ENCODE results near the gene TMBIM6. TPM values are rescaled to one million over a fixed set of nuclear protein-coding genes. Genes with fewer than 3 reads are reported as not detected.

TMBIM6 gene
- total RNA-seq, 3 donors from 2014 or later: 364 to 620 (median 409) TPM

DNA sequence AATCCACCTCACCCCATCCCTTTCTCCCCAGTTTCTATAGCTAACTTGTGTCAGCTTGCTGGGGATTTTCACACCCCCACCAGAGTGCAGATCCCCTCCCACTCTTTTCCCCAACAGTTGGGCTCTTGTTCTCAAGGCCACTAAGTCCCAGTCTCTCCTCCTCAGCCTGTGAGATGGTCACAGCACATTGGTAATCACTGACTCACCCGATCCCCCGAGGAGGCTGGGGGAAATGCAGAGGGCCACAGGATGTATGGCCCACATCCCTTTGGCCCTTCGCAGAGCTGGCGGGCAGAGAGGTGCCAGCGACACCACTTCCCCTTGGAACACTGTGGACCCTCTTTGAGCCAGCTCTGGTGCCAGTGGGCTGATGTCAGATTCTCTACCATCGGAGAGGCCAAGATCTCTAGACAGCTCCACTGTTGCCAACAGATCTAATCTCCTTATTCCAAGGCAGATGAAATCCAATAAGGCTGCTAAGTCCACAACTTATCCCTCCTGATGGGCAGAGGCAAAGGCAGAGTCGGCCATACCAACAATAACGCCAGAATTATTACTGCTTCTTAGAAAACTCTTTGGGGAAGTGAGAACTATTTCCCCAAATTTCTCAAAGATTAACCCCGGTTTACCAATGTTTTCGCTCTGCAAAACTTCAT, 35.8 kb upstream of the TMBIM6 start:
- peak overlapping the region; percentile 80 to 83 for H3K27ac ChIP-seq
- H3K36me3 ChIP-seq: no peaks in the 10 kb centered on the region
- H3K4me3 ChIP-seq: peak overlapping the region; percentile 73 to 89 (median 84)
- intact Hi-C loops (cut with DNase I; ENCODE audit: low total_unique reads): loop anchor here (5.0 kb wide), 1 partner anchor 63 kb away; no protein-coding TSS in a partner anchor
- TF ChIP-seq CTCF (IDR thresholded peaks at IDR 0.05): no peak
- TF ChIP-seq POLR2AphosphoS5 (IDR thresholded peaks at IDR 0.05): no peak
- no peak for TF ChIP-seq POLR2A (IDR thresholded peaks at IDR 0.05)
- no peaks in the 10 kb centered on the region for H3K4me1 ChIP-seq
- DNase-seq (ENCODE audit: low spot score in 2 of 2): no peak
- H3K9me3 ChIP-seq: no peaks in the 10 kb centered on the region
- no peaks in the 10 kb centered on the region for H3K27me3 ChIP-seq

DNA sequence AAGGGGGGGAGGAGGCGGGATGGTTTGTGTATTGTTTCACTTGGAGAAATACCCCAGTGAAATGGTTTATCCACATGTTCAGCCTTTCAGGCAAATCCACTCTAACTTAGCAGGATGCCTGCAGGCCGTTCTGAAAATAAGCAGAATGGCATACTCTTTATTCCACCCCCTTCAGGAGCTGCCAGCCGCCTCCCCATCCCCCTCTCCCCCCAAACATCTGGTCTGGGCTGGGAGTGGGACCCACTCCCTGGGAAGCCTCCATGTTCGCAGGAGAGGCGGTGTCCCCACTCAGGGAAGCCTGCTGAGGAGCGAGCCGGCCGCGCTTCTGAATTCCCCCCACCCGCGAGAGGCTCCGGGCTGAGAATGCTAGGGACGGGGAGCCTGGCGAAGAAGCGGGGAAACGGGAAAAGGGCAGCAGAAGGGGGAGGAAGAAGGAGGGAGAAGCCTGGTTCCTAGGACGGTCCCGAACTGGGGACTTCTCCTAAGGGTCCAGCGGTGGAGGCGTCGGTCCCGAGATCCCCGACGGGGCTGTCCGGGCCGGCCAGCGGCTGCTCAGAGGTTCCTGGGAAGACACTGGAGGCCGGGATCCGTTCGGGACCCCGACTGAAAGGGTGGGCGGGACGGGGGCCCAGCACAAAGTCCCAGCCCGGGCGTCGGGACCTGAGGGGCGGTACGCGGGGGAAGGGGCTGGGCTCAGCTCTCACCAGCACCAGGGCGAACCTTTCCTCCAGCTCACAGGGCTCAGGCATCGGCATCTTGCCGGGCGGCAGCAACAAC, 34.8 kb upstream of the TMBIM6 start:
- no peak for DNase-seq (ENCODE audit: low spot score in 2 of 2)
- TF ChIP-seq CTCF (IDR thresholded peaks at IDR 0.05): no peak
- TF ChIP-seq POLR2A (IDR thresholded peaks at IDR 0.05): no peak
- TF ChIP-seq POLR2AphosphoS5 (IDR thresholded peaks at IDR 0.05): no peak
- no peaks in the 10 kb centered on the region for H3K36me3 ChIP-seq
- no peaks in the 10 kb centered on the region for H3K27me3 ChIP-seq
- peak overlapping the region; percentile 80 to 83 for H3K27ac ChIP-seq
- intact Hi-C loops (cut with DNase I; ENCODE audit: low total_unique reads): loop anchor here (5.0 kb wide), 1 partner anchor 64 kb away; no protein-coding TSS in a partner anchor
- no peaks in the 10 kb centered on the region for H3K4me1 ChIP-seq
- H3K4me3 ChIP-seq: peak overlapping the region; percentile 73 to 89 (median 84)
- no peaks in the 10 kb centered on the region for H3K9me3 ChIP-seq

DNA sequence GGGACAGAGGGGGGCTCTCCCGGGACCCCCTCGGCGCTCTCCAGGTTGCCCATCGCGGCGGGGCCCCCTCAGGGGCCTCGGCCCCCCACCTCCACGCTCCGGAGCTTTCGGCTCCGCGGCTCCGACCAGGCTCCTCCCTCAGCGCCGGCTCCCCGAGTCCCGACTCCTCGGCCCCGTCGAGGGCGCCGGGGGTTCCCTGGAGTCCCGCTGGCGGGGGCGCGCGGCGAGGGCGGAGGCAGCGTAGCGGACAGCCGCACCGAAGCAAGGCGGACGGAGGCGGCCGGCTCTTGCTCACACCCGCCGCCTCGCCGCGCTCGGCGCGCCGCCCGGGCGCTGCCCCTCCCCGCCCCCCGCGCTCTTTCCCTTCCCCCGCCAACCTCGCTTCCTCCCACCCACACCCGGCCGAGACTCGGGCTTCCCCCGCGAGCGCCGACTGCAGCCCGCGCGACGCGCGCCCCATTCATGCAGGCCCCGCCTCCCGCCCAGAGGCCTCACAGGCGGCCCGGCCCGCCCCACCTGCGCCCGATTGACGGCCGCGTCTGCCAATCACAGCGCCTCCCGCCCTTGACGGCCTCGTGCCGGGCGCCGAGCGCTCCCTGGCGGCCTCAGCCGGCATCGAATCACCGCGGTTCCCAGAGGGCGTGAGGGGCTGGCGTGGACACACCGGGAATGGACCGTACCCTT, 34.1 kb upstream of the TMBIM6 start, which contains the start of gene FMNL3:
TSS of gene FMNL3 (minus strand) at position 278 of the 684 bp plus-strand sequence. CDS start at position 53, 225 bp downstream.
- peak within 1 kb of the TSS; percentile 73 to 89 (median 84) for H3K4me3 ChIP-seq
- intact Hi-C loops (cut with DNase I; ENCODE audit: low total_unique reads): loop anchor here (5.0 kb wide), 1 partner anchor 65 kb away; no protein-coding TSS in a partner anchor
- H3K9me3 ChIP-seq: no peaks in the 10 kb centered on the region
- no peak for TF ChIP-seq POLR2A (IDR thresholded peaks at IDR 0.05)
- peak; percentile 96 to 98 (median 96) for TF ChIP-seq CTCF (IDR thresholded peaks at IDR 0.05)
- TF ChIP-seq POLR2AphosphoS5 (IDR thresholded peaks at IDR 0.05): peak; percentile 66 to 79 (median 76)
- DNase-seq (ENCODE audit: low spot score in 2 of 2): peak; percentile 96
- H3K36me3 ChIP-seq: no peaks in the 10 kb centered on the region
- no peaks in the 10 kb centered on the region for H3K27me3 ChIP-seq
- no peaks in the 10 kb centered on the region for H3K4me1 ChIP-seq
- peak within 1 kb of the TSS; percentile 80 to 83 for H3K27ac ChIP-seq

DNA sequence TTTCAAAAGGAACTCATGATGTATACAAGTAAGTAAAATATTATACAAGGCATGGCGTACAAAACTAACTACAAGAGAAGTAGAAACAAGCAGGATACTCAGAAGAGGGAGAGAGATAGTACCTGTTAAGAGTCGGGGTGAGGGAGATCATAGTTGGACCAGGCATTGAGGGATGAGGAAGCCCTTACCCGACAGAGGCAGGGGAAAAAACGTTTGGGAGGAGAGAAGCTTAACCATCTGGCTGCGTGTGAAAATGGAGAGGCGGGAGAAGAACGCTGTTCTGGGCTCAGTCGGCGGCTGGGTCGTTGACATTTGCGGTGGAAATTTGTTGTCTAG, 33.6 kb upstream of the TMBIM6 start:
- no peaks in the 10 kb centered on the region for H3K4me1 ChIP-seq
- no peak for TF ChIP-seq POLR2AphosphoS5 (IDR thresholded peaks at IDR 0.05)
- TF ChIP-seq POLR2A (IDR thresholded peaks at IDR 0.05): no peak
- TF ChIP-seq CTCF (IDR thresholded peaks at IDR 0.05): no peak
- H3K36me3 ChIP-seq: no peaks in the 10 kb centered on the region
- no peaks in the 10 kb centered on the region for H3K27me3 ChIP-seq
- H3K4me3 ChIP-seq: peak overlapping the region in 2 of 3 donors; percentile 84 to 89
- intact Hi-C loops (cut with DNase I; ENCODE audit: low total_unique reads): loop anchor here (5.0 kb wide), 1 partner anchor 65 kb away; no protein-coding TSS in a partner anchor
- peak overlapping the region in 1 of 2 donors; percentile 83 for H3K27ac ChIP-seq
- DNase-seq (ENCODE audit: low spot score in 2 of 2): no peak
- H3K9me3 ChIP-seq: no peaks in the 10 kb centered on the region
